IMR-90 (cell line): ENCODE results near the gene VPREB3. TPM values are rescaled to one million over a fixed set of nuclear protein-coding genes. Genes with fewer than 3 reads are reported as not detected.
"Not testable (repeated sequence)": the region's sequence is repeated elsewhere in the genome, so short reads cannot be mapped to it uniquely, and the experiment has no call there.

Experiments
- ATAC-seq: fragments of 200-7000 bp; cut with Tn5 transposase; 2 replicates; pipeline ENCODE4 v1.9.1; 2020; ENCODE audit warnings: low read depth, mild to moderate bottlenecking, moderate library complexity
- BruUV-seq: library from RNA; stranded (reverse); fragments of 400-500 nt; replicated peaks from 2 replicates; lab custom pipeline; 2021; lab: Mats Ljungman, UMichigan
- CTCF ChIA-PET: fragments of 300-600 bp; formaldehyde crosslinking; extraction: SDS; loops from one replicate; lab custom pipeline; 2021; ENCODE audit warnings: antibody characterized with exemption; lab: Yijun Ruan, JAX
- POLR2A ChIA-PET: fragments of 300-600 bp; sonication (Branson Sonifier 250); formaldehyde crosslinking; loops from one replicate; lab custom pipeline; 2022; ENCODE audit warnings: antibody characterized with exemption; ENCODE audit not compliant: unreplicated experiment; lab: Charles Lee
- DNase-seq: peaks from one replicate; pipeline ENCODE4 v3.0.0; 2013
- H2AFZ ChIP-seq: replicated peaks from 2 replicates; pipeline ENCODE3; 2013; ENCODE audit warnings: low read length, mild to moderate bottlenecking; ENCODE audit not compliant: poor library complexity
- H2AK5ac ChIP-seq: 2 replicates; pipeline ENCODE4 v1.6.1; 2013; ENCODE audit warnings: low read depth, low read length, inconsistent platforms
- H2AK9ac ChIP-seq: replicated peaks from 2 replicates; pipeline ENCODE3; 2013; ENCODE audit warnings: mild to moderate bottlenecking, low read depth, low read length, moderate library complexity; ENCODE audit not compliant: poor library complexity
- H2BK120ac ChIP-seq: 2 replicates; pipeline ENCODE4 v1.6.1; 2013; ENCODE audit warnings: low read depth, low read length, inconsistent platforms
- H2BK15ac ChIP-seq: 3 replicates; pipeline ENCODE4 v1.6.1; 2013; ENCODE audit warnings: low read depth, low read length, inconsistent platforms
- H2BK20ac ChIP-seq: 2 replicates; pipeline ENCODE4 v1.6.1; 2013; ENCODE audit warnings: low read depth, mild to moderate bottlenecking, inconsistent platforms, low read length, moderate library complexity
- H2BK5ac ChIP-seq: 2 replicates; pipeline ENCODE4 v1.6.1; 2013; ENCODE audit warnings: mild to moderate bottlenecking, low read depth, low read length, inconsistent platforms; ENCODE audit not compliant: poor library complexity, severe bottlenecking
- H3K14ac ChIP-seq: replicated peaks from 2 replicates; pipeline ENCODE4 v1.6.1; 2013; ENCODE audit warnings: low read depth, low read length, inconsistent platforms
- H3K18ac ChIP-seq: 2 replicates; pipeline ENCODE4 v1.6.1; 2013; ENCODE audit warnings: low read depth, low read length, control low read depth
- H3K23ac ChIP-seq: 2 replicates; pipeline ENCODE4 v1.6.1; 2013; ENCODE audit warnings: low read depth, low read length, inconsistent platforms
- H3K27ac ChIP-seq: 2 replicates; pipeline ENCODE4 v1.5.1; 2013; ENCODE audit warnings: mild to moderate bottlenecking, control low read depth, low read length; ENCODE audit not compliant: insufficient read depth
- H3K27me3 ChIP-seq: 2 replicates; pipeline ENCODE4 v1.6.1; 2013; ENCODE audit warnings: low read length; ENCODE audit not compliant: control insufficient read depth, insufficient read depth
- H3K36me3 ChIP-seq: 2 replicates; pipeline ENCODE4 v1.6.1; 2013; ENCODE audit warnings: low read length, mixed read lengths; ENCODE audit not compliant: control insufficient read depth, insufficient read depth
- H3K4ac ChIP-seq: 2 replicates; pipeline ENCODE4 v1.6.1; 2013; ENCODE audit warnings: low read depth, low read length, inconsistent platforms
- H3K4me1 ChIP-seq: 2 replicates; pipeline ENCODE4 v1.6.1; 2013; ENCODE audit warnings: low read length, mixed read lengths; ENCODE audit not compliant: control insufficient read depth, insufficient read depth
- H3K4me2 ChIP-seq: 2 replicates; pipeline ENCODE4 v1.6.1; 2013; ENCODE audit warnings: low read depth, mild to moderate bottlenecking, control low read depth, low read length, moderate library complexity
- H3K4me3 ChIP-seq: 2 replicates; pipeline ENCODE4 v1.5.1; 2013; ENCODE audit warnings: low read depth, mild to moderate bottlenecking, control low read depth, low read length, moderate library complexity; ENCODE audit not compliant: insufficient read depth
- H3K56ac ChIP-seq: 2 replicates; pipeline ENCODE4 v1.6.1; 2013; ENCODE audit warnings: low read length, inconsistent platforms; ENCODE audit not compliant: insufficient read depth; ENCODE audit errors: extremely low read depth
- H3K79me1 ChIP-seq, 2 experiments: 2 replicates each; pipeline ENCODE4 v1.6.1; 2013; ENCODE audit warnings: low read length in 2 of 2, inconsistent platforms in 1 of 2, low read depth in 1 of 2
- H3K9ac ChIP-seq: 2 replicates; pipeline ENCODE4 v1.6.1; 2013; ENCODE audit warnings: low read depth, low read length, control low read depth
- H3K9me1 ChIP-seq: 2 replicates; pipeline ENCODE4 v1.6.1; 2013; ENCODE audit warnings: low read length, inconsistent platforms; ENCODE audit not compliant: insufficient read depth
- H3K9me3 ChIP-seq: 2 replicates; pipeline ENCODE4 v1.6.1; 2013; ENCODE audit warnings: low read length; ENCODE audit not compliant: control insufficient read depth, insufficient read depth
- H4K20me1 ChIP-seq: 2 replicates; pipeline ENCODE4 v1.6.1; 2013; ENCODE audit warnings: low read length, inconsistent platforms; ENCODE audit not compliant: insufficient read depth
- H4K5ac ChIP-seq: 2 replicates; pipeline ENCODE4 v1.6.1; 2013; ENCODE audit warnings: mild to moderate bottlenecking, low read depth, low read length, control low read depth
- H4K8ac ChIP-seq, 2 experiments: 2 replicates each; pipeline ENCODE4 v1.6.1; 2013; ENCODE audit warnings: low read depth in 2 of 2, low read length in 2 of 2, control low read depth in 1 of 2, inconsistent platforms in 1 of 2
- H4K91ac ChIP-seq: 2 replicates; pipeline ENCODE4 v1.6.1; 2013; ENCODE audit warnings: low read depth, low read length, inconsistent platforms; ENCODE audit not compliant: insufficient read depth
- FOS ChIP-seq: fragments of 150-350 bp; IDR thresholded peaks from 2 replicates; pipeline ENCODE4 v1.6.1; 2016; ENCODE audit warnings: low read depth, low read length
- SMC3 ChIP-seq: fragments of 150-350 bp; IDR thresholded peaks from 2 replicates; pipeline ENCODE4 v1.6.1; 2016; ENCODE audit warnings: low read depth, mild to moderate bottlenecking, antibody characterized with exemption, low read length, moderate library complexity
- WGBS, 2 experiments: methylation state at CpG; one replicate each; pipeline versions ENCODE4 v1.1.5 to v1.1.7; 2013; ENCODE audit warnings: missing lambda C conversion rate in 2 of 2; ENCODE audit not compliant: insufficient read length in 1 of 2; ENCODE audit errors: extremely low coverage in 2 of 2; 5-methylcytosine and 5-hydroxymethylcytosine counted together
- dilution Hi-C: fragments of 300-500 bp; cut with HindIII; formaldehyde crosslinking; loops from one replicate; pipeline ENCODE4 v1.14.3; 2018; ENCODE audit warnings: low sequenced_read_pairs; ENCODE audit not compliant: unreplicated experiment
- in situ Hi-C: fragments of 300-500 bp; cut with MboI; formaldehyde crosslinking; loops from 3 replicates; pipeline ENCODE4 v1.14.3; 2019; ENCODE audit warnings: low sequenced_read_pairs, inconsistent platforms, mixed read lengths
- intact Hi-C: fragments of 100-400 bp; cut with micrococcal nuclease; formaldehyde crosslinking; loops from 2 replicates; pipeline ENCODE4 v1.10.0; 2022
- polyA plus RNA-seq, 3 experiments: library from polyadenylated mRNA; depleted of rRNA; stranded (reverse); fragments of >200 nt; gene quantifications; 2 replicates each; pipeline ENCODE4 v1.2.3, GENCODE V29; 2012; ENCODE audit warnings: low replicate concordance in 1 of 3
- total RNA-seq: library from RNA; depleted of rRNA; stranded (reverse); fragments of >200 nt; gene quantifications from 2 replicates; pipeline ENCODE4 v1.2.3, GENCODE V29; 2012
- TF ChIP-seq, protein P1 (sequence below): conservative IDR thresholded peaks from 2 replicates; pipeline ENCODE4 v1.5.1; 2012; ENCODE audit warnings: mild to moderate bottlenecking, low read depth, low read length, improper control_type of control experiment

Gene VPREB3
- total and polyA plus RNA-seq, 2 of the 4 experiments (the other 2 are of a cell fraction): not detected

GRCh38 chr22:23737696-23738095 is 16.5 kb downstream of the VPREB3 start:
- CTCF ChIA-PET: no interaction called here
- TF ChIP-seq FOS (no peak), SMC3 (no peak)
- TF ChIP-seq, protein P1, sequence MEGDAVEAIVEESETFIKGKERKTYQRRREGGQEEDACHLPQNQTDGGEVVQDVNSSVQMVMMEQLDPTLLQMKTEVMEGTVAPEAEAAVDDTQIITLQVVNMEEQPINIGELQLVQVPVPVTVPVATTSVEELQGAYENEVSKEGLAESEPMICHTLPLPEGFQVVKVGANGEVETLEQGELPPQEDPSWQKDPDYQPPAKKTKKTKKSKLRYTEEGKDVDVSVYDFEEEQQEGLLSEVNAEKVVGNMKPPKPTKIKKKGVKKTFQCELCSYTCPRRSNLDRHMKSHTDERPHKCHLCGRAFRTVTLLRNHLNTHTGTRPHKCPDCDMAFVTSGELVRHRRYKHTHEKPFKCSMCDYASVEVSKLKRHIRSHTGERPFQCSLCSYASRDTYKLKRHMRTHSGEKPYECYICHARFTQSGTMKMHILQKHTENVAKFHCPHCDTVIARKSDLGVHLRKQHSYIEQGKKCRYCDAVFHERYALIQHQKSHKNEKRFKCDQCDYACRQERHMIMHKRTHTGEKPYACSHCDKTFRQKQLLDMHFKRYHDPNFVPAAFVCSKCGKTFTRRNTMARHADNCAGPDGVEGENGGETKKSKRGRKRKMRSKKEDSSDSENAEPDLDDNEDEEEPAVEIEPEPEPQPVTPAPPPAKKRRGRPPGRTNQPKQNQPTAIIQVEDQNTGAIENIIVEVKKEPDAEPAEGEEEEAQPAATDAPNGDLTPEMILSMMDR: no peak

GRCh38 chr22:23728108-23728507 is 26.1 kb downstream of the VPREB3 start:
- H2AK5ac ChIP-seq, H4K91ac ChIP-seq, H3K14ac ChIP-seq, in situ Hi-C loops, H3K9me3 ChIP-seq, H3K56ac ChIP-seq, H2BK5ac ChIP-seq, DNase-seq, H3K4ac ChIP-seq, H3K9me1 ChIP-seq, H3K27ac ChIP-seq, H3K4me3 ChIP-seq, dilution Hi-C loops, H4K8ac ChIP-seq, intact Hi-C loops, H3K18ac ChIP-seq, H3K4me1 ChIP-seq, BruUV-seq, H2AFZ ChIP-seq, H3K9ac ChIP-seq, H3K36me3 ChIP-seq, POLR2A ChIA-PET, H4K20me1 ChIP-seq, H3K27me3 ChIP-seq, H2BK15ac ChIP-seq, ATAC-seq, H4K5ac ChIP-seq, H2BK120ac ChIP-seq, H3K23ac ChIP-seq, H2AK9ac ChIP-seq, H3K4me2 ChIP-seq, H3K79me1 ChIP-seq, H2BK20ac ChIP-seq: not testable (repeated sequence)
- CTCF ChIA-PET: interaction anchor here (0.7 to 1.0 kb wide), 2 partner anchors 21 to 118 kb away, joined by 8 read pairs; no protein-coding TSS in a partner anchor
- no CpG with 5 or more reads among the region's 4 CpGs for WGBS, 2 experiments

More at GRCh38 chr22:23737696-23738095, 16.5 kb downstream of the VPREB3 start:
- no peaks in the 10 kb centered on the region for H3K4me1 ChIP-seq
- no peak overlapping the region for H3K4me3 ChIP-seq
- H4K91ac ChIP-seq: no peak overlapping the region
- H3K36me3 ChIP-seq: peaks cover 9% of the 10 kb centered on the region
- H3K27ac ChIP-seq: no peak overlapping the region
- H3K4me2 ChIP-seq: no peak overlapping the region
- no peak overlapping the region for H2BK15ac ChIP-seq
- no peak overlapping the region for H2AK5ac ChIP-seq
- no peaks in the 10 kb centered on the region for H4K20me1 ChIP-seq
- H4K5ac ChIP-seq: no peak overlapping the region
- dilution Hi-C loops: no loop called here
- intact Hi-C loops: no loop called here
- H3K56ac ChIP-seq: no peak overlapping the region
- BruUV-seq: no TSS peak
- peaks cover 5% of the 10 kb centered on the region; the same call in 1 of the 2 replicates for H3K9me1 ChIP-seq
- H2BK20ac ChIP-seq: no peak overlapping the region
- no peak overlapping the region for H3K14ac ChIP-seq
- H4K8ac ChIP-seq: no peak overlapping the region
- no peak overlapping the region for H3K9ac ChIP-seq
- no peak overlapping the region for H3K18ac ChIP-seq
- H3K9me3 ChIP-seq: no peaks in the 10 kb centered on the region
- no peak overlapping the region for H2AFZ ChIP-seq
- H3K23ac ChIP-seq: no peak overlapping the region
- H2BK120ac ChIP-seq: no peak overlapping the region
- H2BK5ac ChIP-seq: no peak overlapping the region
- no peak overlapping the region for H3K4ac ChIP-seq
- no peak for ATAC-seq
- no peaks in the 10 kb centered on the region for H3K79me1 ChIP-seq
- POLR2A ChIA-PET: no interaction called here
- H2AK9ac ChIP-seq: no peak overlapping the region
- H3K27me3 ChIP-seq: no peaks in the 10 kb centered on the region
- no peak for DNase-seq
- in situ Hi-C loops: no loop called here
